Mammary epithelial cell (primary cell): ENCODE results near the gene DPP3.

Experiments
- CTCF ChIP-seq, 2 donors: IDR thresholded peaks in 1 of 2; conservative IDR thresholded peaks in 1 of 2; 2 replicates each; pipeline ENCODE4 v1.5.1; 2011 to 2012; ENCODE audit warnings: inconsistent platforms in 2 of 2, low read length in 2 of 2, mild to moderate bottlenecking in 2 of 2, control low read depth in 1 of 2, low read depth in 1 of 2; ENCODE audit not compliant: insufficient read depth in 1 of 2; ENCODE audit errors: extremely low read depth in 1 of 2
- EZH2 ChIP-seq: IDR thresholded peaks from 2 replicates; pipeline ENCODE4 v1.6.1; 2012; ENCODE audit warnings: low read length, inconsistent platforms, borderline replicate concordance

GRCh38 chr11:66554602-66555001, 74.4 kb downstream of the DPP3 start:
- TF ChIP-seq CTCF (conservative IDR thresholded peaks at IDR 0.05 in 1 of 2, IDR thresholded peaks at IDR 0.05 in 1 of 2; ENCODE audit: extremely low read depth in 1 of 2, insufficient read depth in 1 of 2, low read depth in 1 of 2, low read length in 2 of 2) = no peak
- no peak for TF ChIP-seq EZH2
